ENCODE data around the gene JPH2.
A peak's percentile ranks its signal among the peaks of the same experiment; 100 is the strongest.

JPH2 gene

GRCh38 chr20:44154521-44155001 lies 32.4 kb downstream of the JPH2 start:
- no peak for TF ChIP-seq POU6F1 (CRISPR knock-in tag; IDR thresholded peaks at IDR 0.05; ENCODE audit: borderline replicate concordance, low read depth)
- TF ChIP-seq PATZ1 (CRISPR knock-in tag; IDR thresholded peaks at IDR 0.05; ENCODE audit: borderline replicate concordance) = no peak
- TF ChIP-seq PPARA (CRISPR knock-in tag; IDR thresholded peaks at IDR 0.05; ENCODE audit: borderline replicate concordance) = no peak
- TF ChIP-seq ZFP3 (CRISPR knock-in tag; IDR thresholded peaks at IDR 0.05) = no peak
- no peak for TF ChIP-seq ZC3H10 (CRISPR knock-in tag; IDR thresholded peaks at IDR 0.05)
- no peak for TF ChIP-seq CREB5 (CRISPR knock-in tag; IDR thresholded peaks at IDR 0.05; ENCODE audit: low read depth)
- no peak for TF ChIP-seq CSDC2 (CRISPR knock-in tag; IDR thresholded peaks at IDR 0.05)
- no peak for TF ChIP-seq RARB (CRISPR knock-in tag; IDR thresholded peaks at IDR 0.05)
- TF ChIP-seq SNAI2 (CRISPR knock-in tag; IDR thresholded peaks at IDR 0.05) = no peak
- TF ChIP-seq ARNTL (CRISPR knock-in tag; IDR thresholded peaks at IDR 0.05; ENCODE audit: borderline replicate concordance, low read depth) = no peak
- no peak for TF ChIP-seq OSR1 (CRISPR knock-in tag; IDR thresholded peaks at IDR 0.05)
- TF ChIP-seq ZNF8 (CRISPR knock-in tag; IDR thresholded peaks at IDR 0.05) = no peak
- TF ChIP-seq ZNF565 (CRISPR knock-in tag; conservative IDR thresholded peaks at IDR 0.05; ENCODE audit: low read depth) = no peak
- TF ChIP-seq TCF4 (CRISPR knock-in tag; IDR thresholded peaks at IDR 0.05; ENCODE audit: borderline replicate concordance) = no peak
- no peak for TF ChIP-seq CSRNP3 (CRISPR knock-in tag; IDR thresholded peaks at IDR 0.05)
- no peak for TF ChIP-seq ISL1 (CRISPR knock-in tag; IDR thresholded peaks at IDR 0.05)
- no peak for TF ChIP-seq ZNF70 (CRISPR knock-in tag; IDR thresholded peaks at IDR 0.05)
- no peak for TF ChIP-seq ZFP30 (CRISPR knock-in tag; IDR thresholded peaks at IDR 0.05)
- no peak for TF ChIP-seq TOX (CRISPR knock-in tag; IDR thresholded peaks at IDR 0.05; ENCODE audit: borderline replicate concordance)
- TF ChIP-seq BACH2 (CRISPR knock-in tag; IDR thresholded peaks at IDR 0.05; ENCODE audit: borderline replicate concordance) = no peak
- ATAC-seq = peak; percentile 50

GRCh38 chr20:44153636-44154043 lies 33.3 kb downstream of the JPH2 start:
- TF ChIP-seq TOX (CRISPR knock-in tag; IDR thresholded peaks at IDR 0.05; ENCODE audit: borderline replicate concordance) (no peak), CREB5 (CRISPR knock-in tag; IDR thresholded peaks at IDR 0.05; ENCODE audit: low read depth) (no peak), ARNTL (CRISPR knock-in tag; IDR thresholded peaks at IDR 0.05; ENCODE audit: borderline replicate concordance, low read depth) (no peak), OSR1 (CRISPR knock-in tag; IDR thresholded peaks at IDR 0.05) (no peak), RARB (CRISPR knock-in tag; IDR thresholded peaks at IDR 0.05) (no peak), TCF4 (CRISPR knock-in tag; IDR thresholded peaks at IDR 0.05; ENCODE audit: borderline replicate concordance) (no peak), ZC3H10 (CRISPR knock-in tag; IDR thresholded peaks at IDR 0.05) (no peak), ZNF8 (CRISPR knock-in tag; IDR thresholded peaks at IDR 0.05) (no peak), SNAI2 (CRISPR knock-in tag; IDR thresholded peaks at IDR 0.05) (no peak), PPARA (CRISPR knock-in tag; IDR thresholded peaks at IDR 0.05; ENCODE audit: borderline replicate concordance) (no peak), PATZ1 (CRISPR knock-in tag; IDR thresholded peaks at IDR 0.05; ENCODE audit: borderline replicate concordance) (no peak), CSRNP3 (CRISPR knock-in tag; IDR thresholded peaks at IDR 0.05) (no peak), ZNF565 (CRISPR knock-in tag; conservative IDR thresholded peaks at IDR 0.05; ENCODE audit: low read depth) (no peak), BACH2 (CRISPR knock-in tag; IDR thresholded peaks at IDR 0.05; ENCODE audit: borderline replicate concordance) (no peak)
- ATAC-seq = peak; percentile 75
